PC-3 (cell line): ENCODE results near the gene TEAD1. TPM values are rescaled to one million over a fixed set of nuclear protein-coding genes. Genes with fewer than 3 reads are reported as not detected.

Experiments used
- ATAC-seq: fragments of 200-7000 bp; cut with Tn5 transposase; 2 replicates; pipeline ENCODE4 v1.9.1; 2020; ENCODE audit warnings: mild to moderate bottlenecking, moderate library complexity
- BruUV-seq: library from RNA; stranded (reverse); fragments of 400-500 nt; replicated peaks from 2 replicates; lab custom pipeline; 2021; lab: Mats Ljungman, UMichigan
- CTCF ChIA-PET: fragments of 300-600 bp; sonication (Branson Sonifier 250); formaldehyde crosslinking; loops from one replicate; lab custom pipeline; 2022; ENCODE audit warnings: antibody characterized with exemption; lab: Charles Lee
- POLR2A ChIA-PET: fragments of 300-600 bp; sonication (Branson Sonifier 250); formaldehyde crosslinking; loops from one replicate; lab custom pipeline; 2022; ENCODE audit warnings: antibody characterized with exemption; ENCODE audit not compliant: unreplicated experiment; lab: Charles Lee
- DNase-seq: peaks from one replicate; pipeline ENCODE4 v3.0.0-alpha.2; 2015
- H2AFZ ChIP-seq: fragments of 300-600 bp; sonication (generic); 2 replicates; pipeline ENCODE4 v1.6.0; 2016; ENCODE audit warnings: antibody characterized with exemption, low read length
- H3F3A ChIP-seq: fragments of 300-600 bp; sonication (generic); one replicate; pipeline ENCODE4 v1.6.0; 2017; ENCODE audit warnings: antibody characterized with exemption, low read length, control low read depth, mild to moderate bottlenecking; ENCODE audit not compliant: unreplicated experiment
- H3K27ac ChIP-seq: fragments of 300-600 bp; sonication (generic); 2 replicates; pipeline ENCODE4 v1.5.1; 2016; ENCODE audit warnings: mild to moderate bottlenecking, low read length
- H3K27me3 ChIP-seq: fragments of 300-600 bp; sonication (generic); 2 replicates; pipeline ENCODE4 v1.6.1; 2016; ENCODE audit warnings: low read length, mixed read lengths
- H3K36me3 ChIP-seq: fragments of 300-600 bp; sonication (generic); 2 replicates; pipeline ENCODE4 v1.6.1; 2016; ENCODE audit warnings: low read depth, mixed run types, low read length, mixed read lengths
- H3K4me1 ChIP-seq: fragments of 300-600 bp; sonication (generic); 2 replicates; pipeline ENCODE4 v1.5.1; 2016; ENCODE audit warnings: low read length; ENCODE audit not compliant: insufficient read depth
- H3K4me2 ChIP-seq: fragments of 300-600 bp; sonication (generic); 2 replicates; pipeline ENCODE4 v1.6.0; 2016; ENCODE audit warnings: low read length
- H3K4me3 ChIP-seq: fragments of 300-600 bp; sonication (generic); 2 replicates; pipeline ENCODE4 v1.5.1; 2016; ENCODE audit warnings: mild to moderate bottlenecking, low read length, mixed read lengths
- H3K79me2 ChIP-seq: fragments of 300-600 bp; sonication (generic); 2 replicates; pipeline ENCODE4 v1.6.1; 2017; ENCODE audit warnings: low read length, mixed read lengths
- H3K9ac ChIP-seq: fragments of 300-600 bp; sonication (generic); 2 replicates; pipeline ENCODE4 v1.6.0; 2016; ENCODE audit warnings: mild to moderate bottlenecking, low read length
- H3K9me2 ChIP-seq: fragments of 300-600 bp; sonication (generic); replicated peaks from 2 replicates; pipeline ENCODE4 v1.6.1; 2016; ENCODE audit warnings: mixed run types, low read length, mixed read lengths
- H3K9me3 ChIP-seq: fragments of 300-600 bp; sonication (generic); 2 replicates; pipeline ENCODE4 v1.6.1; 2016; ENCODE audit warnings: low read length, mixed read lengths
- H4K20me1 ChIP-seq: fragments of 300-600 bp; sonication (generic); 2 replicates; pipeline ENCODE4 v1.6.1; 2016; ENCODE audit warnings: low read length, mixed read lengths
- EZH2 ChIP-seq: fragments of 300-600 bp; sonication (generic); IDR thresholded peaks from one replicate; pipeline ENCODE4 v1.6.1; 2017; ENCODE audit warnings: antibody characterized with exemption, mild to moderate bottlenecking, low read length; ENCODE audit not compliant: unreplicated experiment
- EZH2phosphoT487 ChIP-seq: fragments of 300-600 bp; sonication (generic); IDR thresholded peaks from 2 replicates; pipeline ENCODE4 v1.6.1; 2018; ENCODE audit warnings: mild to moderate bottlenecking, antibody characterized with exemption, low read length, borderline replicate concordance
- intact Hi-C: fragments of 100-400 bp; cut with micrococcal nuclease; formaldehyde crosslinking; loops from 2 replicates; pipeline ENCODE4 v1.9.0; 2023
- total RNA-seq: library from RNA; depleted of rRNA; stranded (reverse); fragments of >200 nt; gene quantifications from 2 replicates; pipeline ENCODE4 v1.2.3, GENCODE V29; 2014
- TF ChIP-seq, protein P1 (sequence below): fragments of 300-600 bp; sonication (generic); conservative IDR thresholded peaks from 2 replicates; pipeline ENCODE4 v1.5.1; 2017; ENCODE audit warnings: antibody characterized with exemption, low read depth, mild to moderate bottlenecking, low read length

TEAD1 gene
- total RNA-seq, 1 experiment from 2014 or later, result 70.2 TPM

DNA sequence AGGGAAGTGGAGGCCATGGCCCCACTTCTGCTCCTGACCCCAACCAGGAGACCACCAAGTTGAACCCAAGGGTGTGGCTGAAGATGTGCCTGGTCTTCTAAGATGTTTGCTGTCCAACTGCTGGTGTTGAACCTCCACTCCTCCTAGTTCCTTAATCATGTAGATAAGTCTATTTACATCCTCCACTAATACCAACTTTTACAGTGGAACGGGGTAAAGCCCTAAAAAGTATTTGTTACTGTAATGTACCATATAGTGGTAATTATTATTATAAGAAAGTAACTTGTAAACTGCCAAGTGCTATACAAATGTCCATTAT is 315.9 kb downstream of the TEAD1 start:
- BruUV-seq, result no TSS peak

DNA sequence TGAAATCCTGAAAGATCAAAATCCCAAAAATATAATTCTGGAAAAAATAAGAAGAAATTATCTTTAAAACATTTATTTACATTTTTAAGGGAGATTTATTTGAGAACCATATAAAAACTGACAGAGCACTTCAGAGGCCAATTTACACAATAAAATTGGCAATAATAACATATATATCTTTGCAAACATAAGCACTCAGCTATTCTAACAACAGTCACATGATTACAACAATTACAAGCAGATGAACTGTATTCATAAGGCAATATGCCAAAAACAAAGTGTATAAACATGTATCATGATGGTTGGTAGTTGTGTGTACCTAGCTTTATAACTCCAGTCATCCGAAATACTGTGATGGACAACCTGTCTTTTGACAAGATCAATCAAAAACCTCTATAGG is 317.2 kb downstream of the TEAD1 start:
- Histone ChIP-seq H3K27me3 (no peaks in the 10 kb centered on the region), H3K4me2 (no peak overlapping the region), H3K36me3 (no peaks in the 10 kb centered on the region), H3K4me3 (no peak overlapping the region), H3K9ac (no peak overlapping the region), H4K20me1 (no peaks in the 10 kb centered on the region), H3K4me1 (peaks cover 11% of the 10 kb centered on the region), H2AFZ (no peak overlapping the region), H3K9me2 (no peaks in the 10 kb centered on the region), H3K27ac (no peak overlapping the region), H3K79me2 (no peaks in the 10 kb centered on the region), H3K9me3 (no peaks in the 10 kb centered on the region), H3F3A (no peaks in the 10 kb centered on the region)
- BruUV-seq, result no TSS peak
- ChIA-PET POLR2A (no interaction called here), CTCF (interaction anchor here (0.7 kb wide), 1 partner anchor 114 kb away, joined by 3 read pairs; no protein-coding TSS in a partner anchor)
- no peak for TF ChIP-seq EZH2
- TF ChIP-seq, protein P1, sequence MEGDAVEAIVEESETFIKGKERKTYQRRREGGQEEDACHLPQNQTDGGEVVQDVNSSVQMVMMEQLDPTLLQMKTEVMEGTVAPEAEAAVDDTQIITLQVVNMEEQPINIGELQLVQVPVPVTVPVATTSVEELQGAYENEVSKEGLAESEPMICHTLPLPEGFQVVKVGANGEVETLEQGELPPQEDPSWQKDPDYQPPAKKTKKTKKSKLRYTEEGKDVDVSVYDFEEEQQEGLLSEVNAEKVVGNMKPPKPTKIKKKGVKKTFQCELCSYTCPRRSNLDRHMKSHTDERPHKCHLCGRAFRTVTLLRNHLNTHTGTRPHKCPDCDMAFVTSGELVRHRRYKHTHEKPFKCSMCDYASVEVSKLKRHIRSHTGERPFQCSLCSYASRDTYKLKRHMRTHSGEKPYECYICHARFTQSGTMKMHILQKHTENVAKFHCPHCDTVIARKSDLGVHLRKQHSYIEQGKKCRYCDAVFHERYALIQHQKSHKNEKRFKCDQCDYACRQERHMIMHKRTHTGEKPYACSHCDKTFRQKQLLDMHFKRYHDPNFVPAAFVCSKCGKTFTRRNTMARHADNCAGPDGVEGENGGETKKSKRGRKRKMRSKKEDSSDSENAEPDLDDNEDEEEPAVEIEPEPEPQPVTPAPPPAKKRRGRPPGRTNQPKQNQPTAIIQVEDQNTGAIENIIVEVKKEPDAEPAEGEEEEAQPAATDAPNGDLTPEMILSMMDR, result no peak
- no peak for TF ChIP-seq EZH2phosphoT487
- ATAC-seq, result no peak
- DNase-seq, result no peak
- intact Hi-C loops, result no loop called here

More for the DNA sequence above, 315.9 kb downstream of the TEAD1 start:
- intact Hi-C loops, result no loop called here
- Histone ChIP-seq H4K20me1 (no peaks in the 10 kb centered on the region), H3K9me3 (no peaks in the 10 kb centered on the region), H2AFZ (no peak overlapping the region), H3K36me3 (no peaks in the 10 kb centered on the region), H3K4me3 (no peak overlapping the region), H3F3A (no peaks in the 10 kb centered on the region), H3K79me2 (no peaks in the 10 kb centered on the region), H3K27ac (no peak overlapping the region), H3K4me1 (peaks cover 11% of the 10 kb centered on the region), H3K9ac (no peak overlapping the region), H3K27me3 (no peaks in the 10 kb centered on the region), H3K4me2 (no peak overlapping the region), H3K9me2 (no peaks in the 10 kb centered on the region)
- DNase-seq (no peak), ATAC-seq (no peak)
- TF ChIP-seq EZH2 (no peak), EZH2phosphoT487 (no peak)
- TF ChIP-seq, protein P1, result no peak
- POLR2A ChIA-PET, result no interaction called here
- CTCF ChIA-PET, result no interaction called here

DNA sequence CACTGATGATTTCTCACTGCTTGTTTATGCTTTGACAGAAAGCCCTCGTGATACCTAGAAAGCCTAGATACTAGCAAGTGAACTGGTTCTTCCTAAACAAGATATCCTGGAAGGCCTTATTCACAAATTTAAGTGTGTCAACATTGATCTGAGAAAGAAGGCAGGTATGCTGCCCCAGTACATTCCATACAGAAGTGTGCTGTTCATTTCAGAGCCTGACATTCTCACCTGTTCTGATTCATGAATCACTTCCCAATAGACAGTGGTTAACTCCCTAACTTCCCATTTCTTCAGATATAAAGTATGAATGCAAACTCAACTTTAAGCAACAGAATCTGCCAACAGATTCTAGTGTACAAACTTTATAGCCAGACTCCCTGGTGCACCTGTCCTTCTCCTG is 319.4 kb downstream of the TEAD1 start:
- no TSS peak for BruUV-seq
- DNase-seq (peak; percentile 68), ATAC-seq (peak; percentile 72; the same call in 1 of the 2 replicates)
- Histone ChIP-seq H3K27ac (no peak overlapping the region), H3K9me2 (no peaks in the 10 kb centered on the region), H3K79me2 (no peaks in the 10 kb centered on the region), H3K9me3 (no peaks in the 10 kb centered on the region), H2AFZ (no peak overlapping the region), H3K4me2 (no peak overlapping the region), H4K20me1 (no peaks in the 10 kb centered on the region), H3F3A (no peaks in the 10 kb centered on the region), H3K9ac (no peak overlapping the region), H3K36me3 (no peaks in the 10 kb centered on the region), H3K4me3 (no peak overlapping the region), H3K27me3 (no peaks in the 10 kb centered on the region), H3K4me1 (peaks cover 11% of the 10 kb centered on the region)
- ChIA-PET POLR2A (no interaction called here), CTCF (no interaction called here)
- TF ChIP-seq EZH2, result no peak
- TF ChIP-seq EZH2phosphoT487, result no peak
- TF ChIP-seq, protein P1, result no peak
- intact Hi-C loops, result no loop called here
